Fibroblast of skin of right biceps (primary cell): ENCODE data around the gene MINDY4B.

Experiments
- DNase-seq: peaks from one replicate; pipeline ENCODE4 v3.0.0-alpha.2; 2013

Gene MINDY4B

GRCh38 chr3:150905339-150905738 lies at the start of gene MINDY4B:
Gene MINDY4B (minus strand): TSS chr3:150905439. CDS start chr3:150905439, 0 bp downstream.
- no peak for DNase-seq

GRCh38 chr3:150951923-150952322 lies 46.7 kb upstream of the MINDY4B start:
- no peak for DNase-seq

- DNase-seq = peak; percentile 86
Observed at GRCh38 chr3:150945226-150946032, 40.2 kb upstream of the MINDY4B start.

- no peak for DNase-seq
Observed at GRCh38 chr3:150942221-150942620, 37.0 kb upstream of the MINDY4B start.

GRCh38 chr3:150936693-150937092 lies 31.5 kb upstream of the MINDY4B start:
- DNase-seq = no peak

GRCh38 chr3:150933473-150933995 lies 28.3 kb upstream of the MINDY4B start:
- DNase-seq = no peak

GRCh38 chr3:150931745-150932144 lies 26.5 kb upstream of the MINDY4B start:
- DNase-seq = no peak

GRCh38 chr3:150930839-150931238 lies 25.6 kb upstream of the MINDY4B start:
- no peak for DNase-seq

GRCh38 chr3:150928234-150928633 lies 23.0 kb upstream of the MINDY4B start:
- DNase-seq = no peak

GRCh38 chr3:150926328-150926727 lies 21.1 kb upstream of the MINDY4B start:
- no peak for DNase-seq

- peak; percentile 40 for DNase-seq
Observed at GRCh38 chr3:150925751-150926201, 20.5 kb upstream of the MINDY4B start.

GRCh38 chr3:150922611-150923010 lies 17.4 kb upstream of the MINDY4B start:
- no peak for DNase-seq

GRCh38 chr3:150921209-150921608 lies 16.0 kb upstream of the MINDY4B start:
- no peak for DNase-seq

- no peak for DNase-seq
Observed at GRCh38 chr3:150920236-150920635, 15.0 kb upstream of the MINDY4B start.

GRCh38 chr3:150917951-150918350 lies 12.7 kb upstream of the MINDY4B start:
- DNase-seq = no peak

GRCh38 chr3:150913133-150913922 lies 8.1 kb upstream of the MINDY4B start:
- peak; percentile 14 for DNase-seq

GRCh38 chr3:150912501-150912900 lies 7.3 kb upstream of the MINDY4B start:
- no peak for DNase-seq

GRCh38 chr3:150911771-150912170 lies 6.5 kb upstream of the MINDY4B start:
- no peak for DNase-seq

GRCh38 chr3:150906461-150906860 lies 1.2 kb upstream of the MINDY4B start:
- DNase-seq = no peak

- DNase-seq = no peak
Observed at GRCh38 chr3:150905746-150906145, 507 bp upstream of the MINDY4B start.

- no peak for DNase-seq
Observed at GRCh38 chr3:150902988-150903387, 2.3 kb downstream of the MINDY4B start.

GRCh38 chr3:150901793-150902192 lies 3.4 kb downstream of the MINDY4B start:
- DNase-seq = no peak

GRCh38 chr3:150899141-150899540 lies 6.1 kb downstream of the MINDY4B start:
- no peak for DNase-seq
